Measurements from ENCODE around the gene NCKAP5.

NCKAP5 gene

DNA sequence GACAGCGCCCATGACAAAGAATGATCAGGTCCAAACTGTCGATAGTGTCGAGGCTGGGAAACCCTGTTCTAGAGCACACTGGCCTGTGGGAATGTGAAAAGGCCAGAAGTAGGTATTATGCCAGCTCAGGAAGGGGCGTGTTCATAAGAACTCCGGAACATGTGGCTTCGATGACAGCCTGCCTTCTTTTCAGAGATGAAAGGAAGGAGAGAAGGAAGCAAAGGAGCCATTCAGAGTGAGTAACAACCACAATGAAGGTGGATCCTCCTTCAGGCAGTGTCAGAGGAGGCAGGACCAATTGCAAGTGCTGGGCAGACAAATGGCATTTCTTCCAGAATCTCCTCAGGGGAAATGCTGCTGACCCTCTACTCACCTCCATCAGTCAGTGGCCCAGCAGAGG is 58.5 kb downstream of the NCKAP5 start:
- POLR2A ChIA-PET: no interaction called here
- TF ChIP-seq CTCF (IDR thresholded peaks at IDR 0.05; ENCODE audit: insufficient read depth, low read length, missing control alignments): no peak
- CTCF ChIA-PET: interaction anchor here (1.4 kb wide), 1 partner anchor 270 kb away, joined by 3 read pairs; no protein-coding TSS in a partner anchor
- H3K4me3 ChIP-seq (ENCODE audit: low read depth, low read length): no peak overlapping the region
- DNase-seq (ENCODE audit: low read depth, low spot score): no peak

DNA sequence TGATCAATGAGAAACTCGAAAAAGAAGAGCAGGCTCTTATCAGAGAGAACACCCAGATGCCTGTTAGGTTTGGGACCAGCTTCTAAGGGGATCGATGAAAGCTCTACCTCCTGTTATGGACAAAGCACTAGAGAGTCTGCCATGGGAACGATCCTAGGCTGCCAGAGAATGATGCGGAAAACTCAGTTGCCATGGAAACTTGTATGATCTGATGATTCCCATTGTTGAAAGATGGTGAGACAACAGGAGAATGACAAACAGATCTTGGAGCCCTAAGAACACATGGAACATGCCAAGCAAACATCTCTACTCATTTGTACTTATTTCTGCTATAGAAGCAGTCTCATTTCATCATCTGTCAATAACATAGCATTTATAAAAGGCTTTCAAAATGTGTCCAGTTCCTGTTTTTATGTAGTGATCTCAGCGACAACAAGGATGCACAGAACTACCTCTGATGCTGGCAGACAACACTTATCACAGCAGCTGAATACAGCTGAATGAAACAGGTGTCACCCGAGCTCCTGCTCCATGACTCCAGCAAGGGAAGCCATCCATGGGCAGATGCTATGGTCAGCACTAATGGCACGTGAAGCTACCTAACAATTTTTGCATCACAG is 59.6 kb downstream of the NCKAP5 start:
- POLR2A ChIA-PET: no interaction called here
- no peak for DNase-seq (ENCODE audit: low read depth, low spot score)
- no peak overlapping the region for H3K4me3 ChIP-seq (ENCODE audit: low read depth, low read length)
- TF ChIP-seq CTCF (IDR thresholded peaks at IDR 0.05; ENCODE audit: insufficient read depth, low read length, missing control alignments): no peak
- CTCF ChIA-PET: interaction anchor here (1.4 kb wide), 1 partner anchor 271 kb away, joined by 3 read pairs; no protein-coding TSS in a partner anchor

DNA sequence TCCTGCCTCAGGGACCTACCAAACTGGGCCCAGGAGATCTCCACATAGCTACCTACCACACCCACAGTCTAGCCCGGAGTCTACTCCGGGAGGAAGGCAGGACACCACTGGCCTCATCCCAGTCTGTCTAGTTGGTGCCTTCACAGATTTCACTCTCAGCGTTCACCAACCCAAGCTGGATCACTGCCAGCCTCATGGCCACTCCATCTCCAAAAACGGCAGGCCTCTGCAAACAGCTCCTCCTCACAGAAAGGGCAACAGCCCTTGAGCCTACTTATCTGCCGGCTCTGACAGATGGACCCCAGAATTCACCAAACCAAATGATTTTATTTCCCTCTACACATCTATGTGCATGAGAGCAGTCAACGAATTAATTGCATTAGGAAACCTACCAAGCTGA is 61.3 kb downstream of the NCKAP5 start:
- no peak for DNase-seq (ENCODE audit: low read depth, low spot score)
- ChIA-PET CTCF (no interaction called here), POLR2A (no interaction called here)
- H3K4me3 ChIP-seq (ENCODE audit: low read depth, low read length): no peak overlapping the region
- no peak for TF ChIP-seq CTCF (IDR thresholded peaks at IDR 0.05; ENCODE audit: insufficient read depth, low read length, missing control alignments)

DNA sequence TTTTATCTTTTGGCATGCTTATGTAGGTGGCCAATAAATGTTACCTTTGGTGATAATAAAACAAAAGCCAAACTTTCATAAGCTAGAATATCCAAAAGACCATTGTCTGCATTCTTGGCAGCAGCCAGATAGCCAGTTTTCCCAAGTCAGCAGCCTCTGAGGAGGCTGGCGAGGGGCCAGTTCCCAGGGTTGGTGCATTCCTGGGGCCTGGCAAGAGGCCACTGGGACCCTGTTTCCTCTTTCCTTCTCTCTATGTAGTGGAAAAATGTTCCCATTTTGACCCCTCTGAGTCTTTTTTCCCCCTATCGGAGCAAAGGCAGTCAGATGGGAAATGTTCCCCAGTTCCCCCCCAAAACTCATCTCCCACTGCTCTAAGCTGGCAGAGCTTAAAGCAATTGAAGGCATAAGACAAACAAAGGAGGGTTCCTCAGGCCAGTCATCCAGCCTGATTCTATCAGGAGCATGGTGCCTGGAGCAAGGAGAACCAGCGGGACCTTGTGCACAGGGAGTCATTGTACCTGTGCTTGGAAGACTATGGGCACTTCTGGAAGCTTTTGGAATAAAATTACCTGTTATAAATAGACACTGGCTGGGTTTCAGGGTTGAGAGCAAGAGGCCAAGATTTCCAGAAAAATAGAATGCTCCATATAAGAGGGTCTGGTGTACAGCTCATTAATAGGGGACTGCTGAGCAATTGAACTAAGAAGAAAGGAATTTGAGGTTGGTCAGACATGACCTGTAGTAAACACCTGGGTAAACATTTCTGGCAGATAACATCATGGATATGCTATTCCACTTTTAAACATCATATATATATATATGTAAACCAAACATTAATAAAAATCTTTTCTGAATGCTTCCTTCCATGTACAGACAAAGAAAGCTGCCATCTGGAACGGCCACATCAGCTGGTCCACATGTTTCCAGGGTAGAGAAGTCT is 63.4 kb downstream of the NCKAP5 start:
- POLR2A ChIA-PET: interaction anchor here (1.0 kb wide), 1 partner anchor 18 kb away, joined by 3 read pairs; no protein-coding TSS in a partner anchor
- no peak for DNase-seq (ENCODE audit: low read depth, low spot score)
- no peak overlapping the region for H3K4me3 ChIP-seq (ENCODE audit: low read depth, low read length)
- no peak for TF ChIP-seq CTCF (IDR thresholded peaks at IDR 0.05; ENCODE audit: insufficient read depth, low read length, missing control alignments)
- CTCF ChIA-PET: interaction anchor here (1.1 kb wide), 1 partner anchor 11 kb away, joined by 3 read pairs; no protein-coding TSS in a partner anchor

DNA sequence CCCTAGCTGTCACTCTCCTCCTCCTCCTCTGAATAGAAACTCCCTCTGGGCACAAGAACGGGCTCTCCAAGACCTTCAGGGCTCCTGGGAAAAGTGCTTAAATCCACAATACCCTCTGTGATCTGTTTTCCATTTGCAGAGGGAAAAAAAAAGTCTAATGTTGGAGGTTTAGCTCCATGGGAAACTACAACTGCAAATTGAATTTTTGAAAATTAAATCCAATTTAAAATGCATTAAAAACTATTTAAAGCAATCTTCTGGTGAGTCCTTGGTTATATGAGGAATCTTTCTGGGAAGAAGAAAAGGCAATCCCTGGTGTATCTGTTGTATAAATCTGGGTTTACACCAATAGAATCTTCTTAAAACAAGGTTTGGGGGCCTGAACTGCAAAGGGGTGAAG is 64.3 kb downstream of the NCKAP5 start:
- no peak for TF ChIP-seq CTCF (IDR thresholded peaks at IDR 0.05; ENCODE audit: insufficient read depth, low read length, missing control alignments)
- POLR2A ChIA-PET: no interaction called here
- CTCF ChIA-PET: no interaction called here
- DNase-seq (ENCODE audit: low read depth, low spot score): no peak
- no peak overlapping the region for H3K4me3 ChIP-seq (ENCODE audit: low read depth, low read length)

DNA sequence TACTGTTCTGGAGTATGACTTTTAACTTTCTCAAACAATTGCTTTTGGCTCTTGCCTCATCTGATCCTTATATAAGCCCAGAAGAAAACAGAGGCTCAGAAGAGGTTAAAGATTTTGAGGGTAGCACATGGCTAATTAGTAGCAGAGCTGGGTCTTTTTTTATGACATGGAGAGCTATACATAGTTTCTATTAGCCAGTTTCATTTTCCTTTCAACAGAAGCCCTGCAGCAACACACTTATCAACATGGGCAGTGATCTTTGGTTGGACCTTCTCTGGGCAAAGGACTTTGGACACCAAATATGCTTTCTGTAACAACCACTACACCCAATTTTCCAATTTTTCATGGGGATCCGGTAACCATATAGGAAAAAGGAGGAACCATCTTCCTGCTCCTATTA is 64.9 kb downstream of the NCKAP5 start:
- ChIA-PET POLR2A (no interaction called here), CTCF (no interaction called here)
- no peak overlapping the region for H3K4me3 ChIP-seq (ENCODE audit: low read depth, low read length)
- DNase-seq (ENCODE audit: low read depth, low spot score): no peak
- no peak for TF ChIP-seq CTCF (IDR thresholded peaks at IDR 0.05; ENCODE audit: insufficient read depth, low read length, missing control alignments)

Measured in AG04449 (cell line).